Neural cell (in vitro differentiated cells): ENCODE data around the gene CIB4. TPM values are rescaled to one million over a fixed set of nuclear protein-coding genes. Genes with fewer than 3 reads are reported as not detected.

ENCODE experiments used
- H2AFZ ChIP-seq: fragments of 200-600, 300-800 bp; sonication (generic), shearing (Covaris generic); 2 replicates; pipeline ENCODE4 v1.6.0; 2014; ENCODE audit warnings: low read depth, mild to moderate bottlenecking, antibody characterized with exemption, low read length, moderate library complexity
- H3F3A ChIP-seq: fragments of 200-600 bp; shearing (Covaris generic); 2 replicates; pipeline ENCODE4 v1.6.1; 2016; ENCODE audit warnings: mild to moderate bottlenecking, moderate library complexity, mixed read lengths, antibody characterized with exemption, low read length; ENCODE audit not compliant: insufficient read depth, poor library complexity, severe bottlenecking
- H3K27ac ChIP-seq: fragments of 200-600, 300-800 bp; sonication (generic), shearing (Covaris generic); 2 replicates; pipeline ENCODE4 v1.5.1; 2014; ENCODE audit warnings: mild to moderate bottlenecking, low read length, moderate library complexity
- H3K27me3 ChIP-seq: fragments of 300-800, 200-600 bp; sonication (generic), shearing (Covaris generic); 2 replicates; pipeline ENCODE4 v1.6.0; 2014; ENCODE audit warnings: mild to moderate bottlenecking, low read depth, low read length, moderate library complexity; ENCODE audit not compliant: insufficient read depth
- H3K36me3 ChIP-seq: fragments of 300-800, 200-600 bp; sonication (generic), shearing (Covaris generic); 2 replicates; pipeline ENCODE4 v1.5.1; 2014; ENCODE audit warnings: mild to moderate bottlenecking, antibody characterized with exemption, low read length, moderate library complexity; ENCODE audit not compliant: insufficient read depth
- H3K4me2 ChIP-seq: fragments of 300-800, 200-600 bp; sonication (generic), shearing (Covaris generic); 2 replicates; pipeline ENCODE4 v1.6.0; 2014; ENCODE audit warnings: mild to moderate bottlenecking, low read length
- H3K4me3 ChIP-seq: fragments of 300-800, 200-600 bp; sonication (generic), shearing (Covaris generic); 2 replicates; pipeline ENCODE4 v1.5.1; 2014; ENCODE audit warnings: mild to moderate bottlenecking, low read length, moderate library complexity
- H3K79me2 ChIP-seq: fragments of 200-600 bp; shearing (Covaris generic); replicated peaks from 2 replicates; pipeline ENCODE4 v1.6.0; 2014; ENCODE audit warnings: mild to moderate bottlenecking, low read length, moderate library complexity; ENCODE audit not compliant: insufficient read depth
- H3K9ac ChIP-seq: fragments of 300-800, 200-600 bp; sonication (generic), shearing (Covaris generic); 2 replicates; pipeline ENCODE4 v1.6.1; 2016; ENCODE audit warnings: mild to moderate bottlenecking, low read length, mixed read lengths
- H3K9me2 ChIP-seq: fragments of 200-600 bp; shearing (Covaris generic); 2 replicates; pipeline ENCODE4 v1.6.1; 2016; ENCODE audit warnings: mild to moderate bottlenecking, low read length, mixed read lengths; ENCODE audit not compliant: insufficient read depth
- H3K9me3 ChIP-seq: fragments of 200-600, 300-800 bp; sonication (generic), shearing (Covaris generic); 2 replicates; pipeline ENCODE4 v1.6.1; 2016; ENCODE audit warnings: mild to moderate bottlenecking, mixed run types, low read length, moderate library complexity, mixed read lengths
- H4K20me1 ChIP-seq: fragments of 200-600 bp; shearing (Covaris generic); 2 replicates; pipeline ENCODE4 v1.6.1; 2016; ENCODE audit warnings: mild to moderate bottlenecking, mixed run types; ENCODE audit not compliant: insufficient read depth
- CTCF ChIP-seq: fragments of 450-650 bp; IDR thresholded peaks from 2 replicates; pipeline ENCODE4 v1.5.1; 2014; ENCODE audit warnings: antibody characterized with exemption, mild to moderate bottlenecking, moderate library complexity; ENCODE audit not compliant: poor library complexity, severe bottlenecking
- EP300 ChIP-seq: fragments of 450-650 bp; conservative IDR thresholded peaks from 2 replicates; pipeline ENCODE4 v1.6.1; 2014; ENCODE audit warnings: antibody characterized with exemption, mild to moderate bottlenecking, moderate library complexity; ENCODE audit not compliant: poor library complexity, severe bottlenecking
- EZH2 ChIP-seq: fragments of 200-600, 300-800 bp; shearing (Covaris generic), sonication (generic); IDR thresholded peaks from 2 replicates; pipeline ENCODE4 v1.6.1; 2014; ENCODE audit warnings: antibody characterized with exemption, low read length, borderline replicate concordance, mild to moderate bottlenecking; ENCODE audit not compliant: insufficient read depth, poor library complexity, severe bottlenecking
- MXI1 ChIP-seq: fragments of 450-650 bp; conservative IDR thresholded peaks from 2 replicates; pipeline ENCODE4 v1.6.1; 2014; ENCODE audit warnings: antibody characterized with exemption, mild to moderate bottlenecking; ENCODE audit not compliant: poor library complexity, severe bottlenecking
- POLR2AphosphoS5 ChIP-seq: IDR thresholded peaks from 2 replicates; pipeline ENCODE4 v1.6.1; 2012
- RAD21 ChIP-seq: fragments of 450-650 bp; conservative IDR thresholded peaks from 2 replicates; pipeline ENCODE4 v1.6.1; 2014; ENCODE audit warnings: antibody characterized with exemption, mild to moderate bottlenecking, moderate library complexity
- REST ChIP-seq: IDR thresholded peaks from 2 replicates; pipeline ENCODE4 v1.6.1; 2012; ENCODE audit warnings: borderline replicate concordance
- SMC3 ChIP-seq: fragments of 450-650 bp; conservative IDR thresholded peaks from 2 replicates; pipeline ENCODE4 v1.6.1; 2014; ENCODE audit warnings: antibody characterized with exemption, mild to moderate bottlenecking, moderate library complexity; ENCODE audit not compliant: poor library complexity
- TAF1 ChIP-seq: IDR thresholded peaks from 2 replicates; pipeline ENCODE4 v1.6.1; 2012; ENCODE audit warnings: low read depth
- polyA plus RNA-seq: library from polyadenylated mRNA; depleted of rRNA; stranded (reverse); fragments of >200 nt; gene quantifications from 2 replicates; pipeline ENCODE4 v1.2.3, GENCODE V29; 2014

CIB4 gene
- polyA plus RNA-seq, 1 donor from 2014 or later = not detected

- H3F3A ChIP-seq = no peaks in the 10 kb centered on the region
- H3K4me3 ChIP-seq = no peak overlapping the region
- TF ChIP-seq MXI1 = no peak
- no peak for TF ChIP-seq SMC3
- TF ChIP-seq EZH2 = no peak
- TF ChIP-seq POLR2AphosphoS5 = no peak
- no peak for TF ChIP-seq EP300
- TF ChIP-seq REST = no peak
- no peak for TF ChIP-seq CTCF
- TF ChIP-seq TAF1 = no peak
- TF ChIP-seq RAD21 = no peak
- no peaks in the 10 kb centered on the region for H3K79me2 ChIP-seq
- H3K36me3 ChIP-seq = no peaks in the 10 kb centered on the region
- no peak overlapping the region for H2AFZ ChIP-seq
- H3K27ac ChIP-seq = no peak overlapping the region
- no peaks in the 10 kb centered on the region for H3K9me3 ChIP-seq
- no peaks in the 10 kb centered on the region for H4K20me1 ChIP-seq
- H3K9me2 ChIP-seq = no peaks in the 10 kb centered on the region
- H3K9ac ChIP-seq = no peak overlapping the region
- no peak overlapping the region for H3K4me2 ChIP-seq
- H3K27me3 ChIP-seq = no peaks in the 10 kb centered on the region
Observed at GRCh38 chr2:26559044-26559405, 82.1 kb downstream of the CIB4 start.

- Histone ChIP-seq H3K9me3 (no peaks in the 10 kb centered on the region), H3K79me2 (no peaks in the 10 kb centered on the region), H3K27me3 (no peaks in the 10 kb centered on the region), H3K9me2 (no peaks in the 10 kb centered on the region), H4K20me1 (no peaks in the 10 kb centered on the region), H3F3A (no peaks in the 10 kb centered on the region), H3K27ac (no peak overlapping the region), H3K4me2 (no peak overlapping the region), H3K36me3 (no peaks in the 10 kb centered on the region), H3K4me3 (no peak overlapping the region), H3K9ac (no peak overlapping the region), H2AFZ (no peak overlapping the region)
- no peak for TF ChIP-seq CTCF
- no peak for TF ChIP-seq SMC3
- no peak for TF ChIP-seq EZH2
- no peak for TF ChIP-seq REST
- TF ChIP-seq TAF1 = no peak
- TF ChIP-seq EP300 = no peak
- TF ChIP-seq POLR2AphosphoS5 = no peak
- TF ChIP-seq RAD21 = no peak
Observed at GRCh38 chr2:26558271-26559043, 82.7 kb downstream of the CIB4 start.
